GM12875 (cell line): ENCODE results near the gene LMX1A.

Source experiments
- H3K4me3 ChIP-seq: one replicate; pipeline ENCODE4 v1.5.1; 2011; ENCODE audit warnings: low read depth, low read length, control low read depth
- CTCF ChIP-seq: IDR thresholded peaks from 2 replicates; pipeline ENCODE4 v1.5.1; 2011; ENCODE audit warnings: low read depth, mild to moderate bottlenecking, control low read depth, inconsistent platforms, low read length, moderate library complexity, borderline replicate concordance; ENCODE audit not compliant: insufficient read depth

Gene LMX1A

GRCh38 chr1:165279882-165280281, 76.6 kb downstream of the LMX1A start:
- no peak overlapping the region for H3K4me3 ChIP-seq
- TF ChIP-seq CTCF = no peak

GRCh38 chr1:165276314-165276713, 80.2 kb downstream of the LMX1A start:
- no peak overlapping the region for H3K4me3 ChIP-seq
- no peak for TF ChIP-seq CTCF

GRCh38 chr1:165265196-165265838, 91.2 kb downstream of the LMX1A start:
- H3K4me3 ChIP-seq = no peak overlapping the region
- no peak for TF ChIP-seq CTCF

- no peak overlapping the region for H3K4me3 ChIP-seq
- TF ChIP-seq CTCF = no peak
Observed at GRCh38 chr1:165259706-165260428, 96.6 kb downstream of the LMX1A start.

- no peak for TF ChIP-seq CTCF
- no peak overlapping the region for H3K4me3 ChIP-seq
Observed at GRCh38 chr1:165259236-165259635, 97.3 kb downstream of the LMX1A start.

GRCh38 chr1:165257969-165258459, 98.5 kb downstream of the LMX1A start:
- peak; percentile 78 for TF ChIP-seq CTCF
- no peak overlapping the region for H3K4me3 ChIP-seq
